Measurements from ENCODE around the gene CD9. TPM values are rescaled to one million over a fixed set of nuclear protein-coding genes. Genes with fewer than 3 reads are reported as not detected.

CD9 gene
- total RNA-seq, 2 donors from 2014 or later: 33.5 to 99.1 TPM

DNA sequence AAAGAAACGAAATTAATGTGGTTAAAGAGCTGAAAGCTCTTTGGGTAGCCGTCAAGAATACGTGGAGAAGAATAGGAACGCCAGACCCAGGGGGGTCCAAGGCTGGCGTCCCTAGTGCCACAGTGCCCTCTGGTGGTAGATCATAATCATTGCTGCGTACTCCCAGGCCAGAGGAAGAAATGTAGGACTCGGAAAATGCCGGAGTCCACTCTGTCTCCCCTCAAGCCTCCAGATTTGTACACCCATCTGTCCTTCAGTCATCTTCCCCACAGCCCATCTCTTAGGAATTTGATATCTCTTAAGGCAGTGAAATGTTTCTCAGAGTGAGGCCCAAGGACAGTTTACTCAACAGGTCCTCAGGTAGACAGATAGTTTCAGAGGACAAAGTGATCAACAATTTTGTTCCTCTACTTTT, 84.9 kb downstream of the CD9 start:
- H3K9ac ChIP-seq (ENCODE audit: extremely low read depth, low read length, poor library complexity, severe bottlenecking): no peak overlapping the region
- H3K9me3 Mint-ChIP-seq: peaks cover 15% of the 10 kb centered on the region

DNA sequence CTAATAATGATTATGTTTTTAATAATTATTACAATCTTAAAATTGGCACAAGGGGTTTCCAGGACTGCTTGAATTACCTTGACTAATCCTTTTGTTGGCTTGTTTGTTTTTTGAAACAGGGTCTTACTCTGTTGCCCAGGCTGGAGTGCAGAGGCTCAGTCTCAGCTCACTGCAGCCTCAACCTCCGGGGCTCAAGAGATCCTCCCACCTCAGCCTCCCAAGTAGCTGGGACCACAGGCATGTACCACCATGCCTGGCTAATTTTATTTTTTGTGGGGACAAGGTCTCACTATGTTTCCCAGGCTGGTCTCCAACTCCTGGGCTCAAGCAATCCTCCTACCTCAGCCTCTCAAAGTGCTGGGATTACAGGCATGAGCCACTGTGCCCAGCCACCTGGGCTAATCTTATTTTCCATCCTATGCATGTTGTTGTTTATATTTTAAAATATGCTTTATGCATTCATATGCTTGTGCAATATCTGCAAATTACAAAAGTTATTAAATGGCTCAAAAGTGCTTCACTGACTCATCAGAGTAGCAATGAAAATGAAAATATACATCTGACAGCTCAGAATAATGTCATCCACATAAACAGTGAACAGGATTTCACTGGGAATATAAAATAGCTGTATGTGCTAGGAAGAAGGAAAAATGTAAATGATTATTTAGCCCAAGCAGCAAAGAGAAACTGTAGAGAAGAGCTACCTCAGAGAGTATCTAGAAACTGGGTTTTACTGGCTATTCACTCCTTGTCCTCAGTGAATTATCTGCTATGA, 85.5 kb downstream of the CD9 start:
- peaks cover 10% of the 10 kb centered on the region for H3K27me3 Mint-ChIP-seq (ENCODE audit: insufficient read depth)
- Histone ChIP-seq H3K27me3 (ENCODE audit: control insufficient read depth, insufficient read depth, low read length, poor library complexity, severe bottlenecking) (no peaks in the 10 kb centered on the region), H3K4me3 (ENCODE audit: low read length) (no peak overlapping the region), H3K27ac (ENCODE audit: low read depth, low read length) (no peak overlapping the region), H3K9ac (ENCODE audit: extremely low read depth, low read length, poor library complexity, severe bottlenecking) (no peak overlapping the region), H3K9me3 (ENCODE audit: control insufficient read depth, low read length) (peaks cover 6% of the 10 kb centered on the region), H3K36me3 (ENCODE audit: control insufficient read depth, insufficient read depth, low read length) (no peaks in the 10 kb centered on the region), H3K4me1 (ENCODE audit: control insufficient read depth, insufficient read depth, low read length) (no peaks in the 10 kb centered on the region)
- peaks cover 2% of the 10 kb centered on the region for H3K36me3 Mint-ChIP-seq (ENCODE audit: low read depth)
- H3K27ac Mint-ChIP-seq: no peak overlapping the region
- peaks cover 15% of the 10 kb centered on the region for H3K9me3 Mint-ChIP-seq
- TF ChIP-seq, protein P1, sequence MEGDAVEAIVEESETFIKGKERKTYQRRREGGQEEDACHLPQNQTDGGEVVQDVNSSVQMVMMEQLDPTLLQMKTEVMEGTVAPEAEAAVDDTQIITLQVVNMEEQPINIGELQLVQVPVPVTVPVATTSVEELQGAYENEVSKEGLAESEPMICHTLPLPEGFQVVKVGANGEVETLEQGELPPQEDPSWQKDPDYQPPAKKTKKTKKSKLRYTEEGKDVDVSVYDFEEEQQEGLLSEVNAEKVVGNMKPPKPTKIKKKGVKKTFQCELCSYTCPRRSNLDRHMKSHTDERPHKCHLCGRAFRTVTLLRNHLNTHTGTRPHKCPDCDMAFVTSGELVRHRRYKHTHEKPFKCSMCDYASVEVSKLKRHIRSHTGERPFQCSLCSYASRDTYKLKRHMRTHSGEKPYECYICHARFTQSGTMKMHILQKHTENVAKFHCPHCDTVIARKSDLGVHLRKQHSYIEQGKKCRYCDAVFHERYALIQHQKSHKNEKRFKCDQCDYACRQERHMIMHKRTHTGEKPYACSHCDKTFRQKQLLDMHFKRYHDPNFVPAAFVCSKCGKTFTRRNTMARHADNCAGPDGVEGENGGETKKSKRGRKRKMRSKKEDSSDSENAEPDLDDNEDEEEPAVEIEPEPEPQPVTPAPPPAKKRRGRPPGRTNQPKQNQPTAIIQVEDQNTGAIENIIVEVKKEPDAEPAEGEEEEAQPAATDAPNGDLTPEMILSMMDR (conservative IDR thresholded peaks at IDR 0.05): no peak
- H3K4me3 Mint-ChIP-seq: no peak overlapping the region
- WGBS, 2 experiments (ENCODE audit: insufficient coverage in 1 of 2, insufficient read length in 1 of 2): 41 to 67% methylated on average over 1 of the region's 1 CpG
- DNase-seq: no peak
- peaks cover 12% of the 10 kb centered on the region for H3K4me1 Mint-ChIP-seq

More for the DNA sequence above, 84.9 kb downstream of the CD9 start:
- H3K4me1 ChIP-seq (ENCODE audit: control insufficient read depth, insufficient read depth, low read length): no peaks in the 10 kb centered on the region
- 24 to 28% methylated on average over 8 of the region's 8 CpGs for WGBS, 2 experiments (ENCODE audit: insufficient coverage in 1 of 2, insufficient read length in 1 of 2)
- peaks cover 10% of the 10 kb centered on the region for H3K27me3 Mint-ChIP-seq (ENCODE audit: insufficient read depth)
- no peak overlapping the region for H3K4me3 Mint-ChIP-seq
- DNase-seq: peak; percentile 93
- H3K9me3 ChIP-seq (ENCODE audit: control insufficient read depth, low read length): peaks cover 6% of the 10 kb centered on the region
- no peaks in the 10 kb centered on the region for H3K27me3 ChIP-seq (ENCODE audit: control insufficient read depth, insufficient read depth, low read length, poor library complexity, severe bottlenecking)
- TF ChIP-seq, protein P1 (conservative IDR thresholded peaks at IDR 0.05): peak; percentile 100
- no peaks in the 10 kb centered on the region for H3K36me3 ChIP-seq (ENCODE audit: control insufficient read depth, insufficient read depth, low read length)
- no peak overlapping the region for H3K4me3 ChIP-seq (ENCODE audit: low read length)
- H3K4me1 Mint-ChIP-seq: peaks cover 16% of the 10 kb centered on the region
- H3K36me3 Mint-ChIP-seq (ENCODE audit: low read depth): peaks cover 2% of the 10 kb centered on the region
- H3K27ac ChIP-seq (ENCODE audit: low read depth, low read length): no peak overlapping the region
- H3K27ac Mint-ChIP-seq: peak overlapping the region; percentile 80

Other genes starting within 250 kb of the CD9 start
- gene VWF, start 75.7 kb upstream of the CD9 start, total RNA-seq: 100 to 1,000 TPM; 248 to 476 TPM
- 10 to 100 TPM; 24.8 to 37.2 TPM for gene PLEKHG6, start 110.3 kb downstream of the CD9 start, total RNA-seq
- gene TNFRSF1A, start 141.7 kb downstream of the CD9 start, total RNA-seq: 10 to 100 TPM; 43.2 to 86.2 TPM
- 10 to 100 TPM; 32.1 to 87.7 TPM for gene SCNN1A, start 175.2 kb downstream of the CD9 start, total RNA-seq
- 1 to 10 TPM; 8.4 to 9.1 TPM for gene LTBR, start 183.8 kb downstream of the CD9 start, total RNA-seq
- under 1 TPM in 1 of 2 donors, not detected in 1; 0.44 TPM for gene CD27, start 244.6 kb downstream of the CD9 start, total RNA-seq

Measured in endodermal cell (in vitro differentiated cells).